Panc1 (cell line): ENCODE data around the gene TMEM95. TPM values are rescaled to one million over a fixed set of nuclear protein-coding genes. Genes with fewer than 3 reads are reported as not detected.
"Not testable (repeated sequence)": the region's sequence is repeated elsewhere in the genome, so short reads cannot be mapped to it uniquely, and the experiment has no call there.

ENCODE experiments used
- ATAC-seq: fragments of 200-7000 bp; cut with Tn5 transposase; 2 replicates; pipeline ENCODE4 v1.9.1; 2020; ENCODE audit warnings: mild to moderate bottlenecking, moderate library complexity
- BruUV-seq: library from RNA; stranded (reverse); fragments of 400-500 nt; replicated peaks from 2 replicates; lab custom pipeline; 2021; lab: Mats Ljungman, UMichigan
- CTCF ChIA-PET: fragments of 300-600 bp; sonication (Branson Sonifier 250); formaldehyde crosslinking; loops from one replicate; lab custom pipeline; 2022; ENCODE audit warnings: antibody characterized with exemption; lab: Charles Lee
- POLR2A ChIA-PET: fragments of 300-600 bp; sonication (Branson Sonifier 250); formaldehyde crosslinking; loops from one replicate; lab custom pipeline; 2022; ENCODE audit warnings: antibody characterized with exemption; lab: Charles Lee
- DNase-seq: peaks from one replicate; pipeline ENCODE4 v3.0.0-alpha.2; 2010; ENCODE audit warnings: low read depth, low spot score
- H3K27ac ChIP-seq: 2 replicates; pipeline ENCODE4 v1.5.1; 2011; ENCODE audit warnings: mild to moderate bottlenecking, low read length, inconsistent platforms
- H3K27me3 ChIP-seq: fragments of 200-500 bp; sonication (Bioruptor generic); 2 replicates; pipeline ENCODE4 v1.6.0; 2014; ENCODE audit warnings: low read length, inconsistent platforms; ENCODE audit not compliant: control insufficient read depth, insufficient read depth
- H3K36me3 ChIP-seq: fragments of 200-500 bp; sonication (Bioruptor generic); 2 replicates; pipeline ENCODE4 v1.5.1; 2014; ENCODE audit warnings: inconsistent platforms, mild to moderate bottlenecking, low read length, moderate library complexity; ENCODE audit not compliant: control insufficient read depth, insufficient read depth
- H3K4me1 ChIP-seq: 2 replicates; pipeline ENCODE4 v1.5.1; 2011; ENCODE audit warnings: inconsistent platforms, mild to moderate bottlenecking, low read length, moderate library complexity; ENCODE audit not compliant: control insufficient read depth, insufficient read depth
- H3K4me3 ChIP-seq, 2 experiments: 2 replicates each; pipeline ENCODE4 v1.5.1; 2011 to 2012; ENCODE audit warnings: low read depth in 2 of 2, low read length in 2 of 2, mild to moderate bottlenecking in 2 of 2, inconsistent platforms in 1 of 2, moderate library complexity in 1 of 2
- H3K9me3 ChIP-seq: fragments of 200-500 bp; sonication (Bioruptor generic); 2 replicates; pipeline ENCODE4 v1.5.1; 2014; ENCODE audit warnings: low read depth, mild to moderate bottlenecking, inconsistent platforms, low read length, moderate library complexity; ENCODE audit not compliant: control insufficient read depth, insufficient read depth
- POLR2AphosphoS5 ChIP-seq: IDR thresholded peaks from 2 replicates; pipeline ENCODE4 v1.6.1; 2012; ENCODE audit warnings: mild to moderate bottlenecking, low read depth, low read length, moderate library complexity
- SIN3A ChIP-seq: IDR thresholded peaks from 2 replicates; pipeline ENCODE4 v1.6.1; 2012; ENCODE audit warnings: low read depth, mild to moderate bottlenecking, low read length, moderate library complexity, borderline replicate concordance; ENCODE audit not compliant: insufficient read depth
- TCF7L2 ChIP-seq: IDR thresholded peaks from 2 replicates; pipeline ENCODE4 v1.6.1; 2011; ENCODE audit warnings: mild to moderate bottlenecking, low read depth, low read length, inconsistent platforms
- in situ Hi-C: cut with HindIII; loops from 2 replicates; pipeline ENCODE4 v1.10.0; 2016; ENCODE audit warnings: low sequenced_read_pairs, low pct_unique_long_range_greater_than_20kb
- intact Hi-C: fragments of 100-400 bp; cut with micrococcal nuclease; formaldehyde crosslinking; loops from one replicate; pipeline ENCODE4 v1.10.0; 2022; ENCODE audit not compliant: unreplicated experiment
- total RNA-seq: library from RNA; stranded (reverse); gene quantifications from one replicate; pipeline ENCODE4 v1.2.1, GENCODE V29; 2021; ENCODE audit not compliant: unreplicated experiment
- TF ChIP-seq, protein P1 (sequence below), 2 experiments: IDR thresholded peaks; 2 replicates each; pipeline ENCODE4 v1.6.1; 2011 to 2012; ENCODE audit warnings: low read depth in 2 of 2, control low read depth in 1 of 2, low read length in 1 of 2, mild to moderate bottlenecking in 1 of 2, moderate library complexity in 1 of 2; ENCODE audit not compliant: insufficient read depth in 1 of 2
- TF ChIP-seq, protein P2 (sequence below): fragments of 450-650 bp; IDR thresholded peaks from 2 replicates; pipeline ENCODE4 v1.5.1; 2017; ENCODE audit warnings: mild to moderate bottlenecking

Gene TMEM95
- total RNA-seq, 1 experiment from 2014 or later, result not detected

DNA sequence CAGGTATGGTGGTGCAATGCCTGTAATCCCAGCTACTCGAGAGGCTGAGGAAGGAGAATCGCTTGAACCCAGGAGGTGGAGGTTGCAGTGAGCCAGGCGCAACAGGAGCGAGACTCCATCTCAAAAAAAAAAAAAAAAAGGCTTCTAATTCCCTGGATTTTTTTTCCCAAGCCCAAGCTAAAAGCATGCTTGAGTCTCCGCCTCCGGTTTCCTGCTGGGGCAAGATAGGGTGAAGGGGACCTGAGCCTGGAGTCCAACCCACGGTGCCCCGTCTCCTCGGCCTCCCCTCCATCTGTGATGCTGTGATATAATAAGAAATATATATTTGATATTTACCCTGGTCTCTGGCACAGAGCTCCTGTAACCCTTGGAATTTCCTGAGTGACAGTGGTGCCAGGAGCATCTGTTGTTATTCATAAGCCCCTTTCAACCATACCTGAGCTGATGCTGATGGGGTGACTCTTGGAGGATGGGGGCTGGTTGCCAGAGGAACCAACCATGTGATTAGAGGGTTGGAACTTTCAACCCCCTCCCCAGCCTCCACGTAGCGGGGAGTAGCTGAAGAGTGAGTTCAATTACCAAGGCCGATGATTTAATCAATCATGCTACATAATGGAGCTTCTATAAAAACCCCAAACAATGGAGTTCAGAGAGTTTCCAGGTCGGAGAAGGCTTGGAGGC, 13.1 kb downstream of the TMEM95 start:
- in situ Hi-C loops (no loop called here), intact Hi-C loops (no loop called here)
- CTCF ChIA-PET, result interaction anchor here (0.5 to 0.8 kb wide), 3 partner anchors 25 to 108 kb away, joined by 4 to 8 read pairs (median 5); no protein-coding TSS in a partner anchor
- Histone ChIP-seq H3K27me3 (no peaks in the 10 kb centered on the region), H3K4me1 (no peaks in the 10 kb centered on the region), H3K9me3 (no peaks in the 10 kb centered on the region), H3K4me3 (no peak overlapping the region), H3K27ac (no peak overlapping the region), H3K36me3 (no peaks in the 10 kb centered on the region)
- POLR2A ChIA-PET, result no interaction called here
- no peak for DNase-seq
- TF ChIP-seq, protein P1, sequence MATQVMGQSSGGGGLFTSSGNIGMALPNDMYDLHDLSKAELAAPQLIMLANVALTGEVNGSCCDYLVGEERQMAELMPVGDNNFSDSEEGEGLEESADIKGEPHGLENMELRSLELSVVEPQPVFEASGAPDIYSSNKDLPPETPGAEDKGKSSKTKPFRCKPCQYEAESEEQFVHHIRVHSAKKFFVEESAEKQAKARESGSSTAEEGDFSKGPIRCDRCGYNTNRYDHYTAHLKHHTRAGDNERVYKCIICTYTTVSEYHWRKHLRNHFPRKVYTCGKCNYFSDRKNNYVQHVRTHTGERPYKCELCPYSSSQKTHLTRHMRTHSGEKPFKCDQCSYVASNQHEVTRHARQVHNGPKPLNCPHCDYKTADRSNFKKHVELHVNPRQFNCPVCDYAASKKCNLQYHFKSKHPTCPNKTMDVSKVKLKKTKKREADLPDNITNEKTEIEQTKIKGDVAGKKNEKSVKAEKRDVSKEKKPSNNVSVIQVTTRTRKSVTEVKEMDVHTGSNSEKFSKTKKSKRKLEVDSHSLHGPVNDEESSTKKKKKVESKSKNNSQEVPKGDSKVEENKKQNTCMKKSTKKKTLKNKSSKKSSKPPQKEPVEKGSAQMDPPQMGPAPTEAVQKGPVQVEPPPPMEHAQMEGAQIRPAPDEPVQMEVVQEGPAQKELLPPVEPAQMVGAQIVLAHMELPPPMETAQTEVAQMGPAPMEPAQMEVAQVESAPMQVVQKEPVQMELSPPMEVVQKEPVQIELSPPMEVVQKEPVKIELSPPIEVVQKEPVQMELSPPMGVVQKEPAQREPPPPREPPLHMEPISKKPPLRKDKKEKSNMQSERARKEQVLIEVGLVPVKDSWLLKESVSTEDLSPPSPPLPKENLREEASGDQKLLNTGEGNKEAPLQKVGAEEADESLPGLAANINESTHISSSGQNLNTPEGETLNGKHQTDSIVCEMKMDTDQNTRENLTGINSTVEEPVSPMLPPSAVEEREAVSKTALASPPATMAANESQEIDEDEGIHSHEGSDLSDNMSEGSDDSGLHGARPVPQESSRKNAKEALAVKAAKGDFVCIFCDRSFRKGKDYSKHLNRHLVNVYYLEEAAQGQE (IDR thresholded peaks at IDR 0.05; ENCODE audit: insufficient read depth in 1 of 2, low read depth in 2 of 2, low read length in 1 of 2), result no peak
- TF ChIP-seq SIN3A (no peak), TCF7L2 (no peak), POLR2AphosphoS5 (no peak)
- TF ChIP-seq, protein P2, sequence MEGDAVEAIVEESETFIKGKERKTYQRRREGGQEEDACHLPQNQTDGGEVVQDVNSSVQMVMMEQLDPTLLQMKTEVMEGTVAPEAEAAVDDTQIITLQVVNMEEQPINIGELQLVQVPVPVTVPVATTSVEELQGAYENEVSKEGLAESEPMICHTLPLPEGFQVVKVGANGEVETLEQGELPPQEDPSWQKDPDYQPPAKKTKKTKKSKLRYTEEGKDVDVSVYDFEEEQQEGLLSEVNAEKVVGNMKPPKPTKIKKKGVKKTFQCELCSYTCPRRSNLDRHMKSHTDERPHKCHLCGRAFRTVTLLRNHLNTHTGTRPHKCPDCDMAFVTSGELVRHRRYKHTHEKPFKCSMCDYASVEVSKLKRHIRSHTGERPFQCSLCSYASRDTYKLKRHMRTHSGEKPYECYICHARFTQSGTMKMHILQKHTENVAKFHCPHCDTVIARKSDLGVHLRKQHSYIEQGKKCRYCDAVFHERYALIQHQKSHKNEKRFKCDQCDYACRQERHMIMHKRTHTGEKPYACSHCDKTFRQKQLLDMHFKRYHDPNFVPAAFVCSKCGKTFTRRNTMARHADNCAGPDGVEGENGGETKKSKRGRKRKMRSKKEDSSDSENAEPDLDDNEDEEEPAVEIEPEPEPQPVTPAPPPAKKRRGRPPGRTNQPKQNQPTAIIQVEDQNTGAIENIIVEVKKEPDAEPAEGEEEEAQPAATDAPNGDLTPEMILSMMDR, result no peak
- BruUV-seq, result no TSS peak
- ATAC-seq, result no peak

DNA sequence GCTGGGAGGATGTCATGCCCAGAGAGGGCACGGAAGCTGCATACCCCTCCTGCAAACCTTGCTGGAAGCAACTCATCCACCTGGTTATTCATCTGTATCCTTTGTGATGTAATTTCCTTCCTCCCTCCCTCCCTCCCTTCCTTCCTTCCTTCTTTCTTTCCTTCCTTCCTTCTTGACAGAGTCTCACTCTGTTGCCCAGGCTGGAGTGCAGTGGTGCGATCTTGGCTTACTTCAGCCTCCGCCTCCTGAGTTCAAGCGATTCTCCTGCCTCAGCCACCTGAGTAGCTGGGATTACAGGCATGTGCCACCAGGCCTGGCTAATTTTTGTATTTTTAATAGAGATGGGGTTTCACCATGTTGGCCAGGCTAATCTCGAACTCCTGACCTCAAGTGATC, 13.6 kb downstream of the TMEM95 start:
- H3K27ac ChIP-seq, H3K9me3 ChIP-seq, POLR2A ChIA-PET, H3K36me3 ChIP-seq, ATAC-seq, H3K27me3 ChIP-seq, H3K4me1 ChIP-seq, intact Hi-C loops, BruUV-seq, DNase-seq, H3K4me3 ChIP-seq, in situ Hi-C loops: not testable (repeated sequence)
- CTCF ChIA-PET, result interaction anchor here (0.8 kb wide), 1 partner anchor 107 kb away, joined by 4 read pairs; no protein-coding TSS in a partner anchor

DNA sequence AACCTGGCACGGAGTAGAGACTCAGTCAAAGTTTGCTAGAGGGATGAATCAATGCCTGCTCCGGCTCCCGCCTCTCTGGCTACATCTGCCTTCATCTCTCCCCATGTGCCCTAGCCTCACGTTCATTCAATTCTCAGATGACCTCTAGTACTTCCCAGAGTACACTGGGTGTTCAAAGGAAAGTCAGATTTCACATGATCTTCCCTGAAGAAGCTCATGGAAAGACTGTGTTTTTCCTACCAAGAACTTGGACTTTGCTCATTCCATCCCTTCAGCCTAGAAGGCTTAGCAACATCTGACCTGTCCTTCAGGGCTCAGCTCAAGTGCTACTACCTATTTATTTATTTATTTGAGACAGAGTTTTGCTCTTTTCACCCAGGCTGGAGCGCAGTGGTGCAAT, 14.9 kb downstream of the TMEM95 start:
- in situ Hi-C loops, result no loop called here

More for the DNA sequence above, 14.9 kb downstream of the TMEM95 start:
- Histone ChIP-seq H3K27ac (no peak overlapping the region), H3K27me3 (no peaks in the 10 kb centered on the region), H3K9me3 (no peaks in the 10 kb centered on the region), H3K4me1 (no peaks in the 10 kb centered on the region), H3K4me3 (no peak overlapping the region), H3K36me3 (no peaks in the 10 kb centered on the region)
- BruUV-seq, result no TSS peak
- CTCF ChIA-PET, result no interaction called here
- ATAC-seq (no peak), DNase-seq (no peak)
- intact Hi-C loops, result no loop called here
- TF ChIP-seq SIN3A (no peak), TCF7L2 (no peak)
- TF ChIP-seq, protein P2, result no peak
- TF ChIP-seq, protein P1 (IDR thresholded peaks at IDR 0.05; ENCODE audit: insufficient read depth in 1 of 2, low read depth in 2 of 2, low read length in 1 of 2), result no peak
- POLR2A ChIA-PET, result interaction anchor here (0.6 kb wide), 1 partner anchor 177 kb away, joined by 7 read pairs; no protein-coding TSS in a partner anchor
